Measurements from ENCODE around the gene ALKBH7.
A peak's percentile ranks its signal among the peaks of the same experiment; 100 is the strongest.

- no peak for TF ChIP-seq EP300 (IDR thresholded peaks at IDR 0.05; ENCODE audit: low read depth in 2 of 2, low read length in 2 of 2)
- TF ChIP-seq EP300 (CRISPR knock-in tag; IDR thresholded peaks at IDR 0.05; ENCODE audit: borderline replicate concordance), result no peak; the same call in 1 of the 2 replicates
- TF ChIP-seq KAT8 (CRISPR knock-in tag; IDR thresholded peaks at IDR 0.05), result peak; percentile 93
- TF ChIP-seq ZNF318 (CRISPR knock-in tag; IDR thresholded peaks at IDR 0.05), result no peak
- no peak for TF ChIP-seq ATM (IDR thresholded peaks at IDR 0.05; ENCODE audit: borderline replicate concordance)
- peak; percentile 54 for TF ChIP-seq CTCF (CRISPR knock-in tag; IDR thresholded peaks at IDR 0.05)
- 0 out of 2 replicates have a peak, but pooled peaks have one; percentile 22 for TF ChIP-seq MAZ (IDR thresholded peaks at IDR 0.05; ENCODE audit: borderline replicate concordance, low read depth, low read length)
- peak; percentile 6; the same call in 1 of the 2 replicates for TF ChIP-seq MAZ (CRISPR knock-in tag; IDR thresholded peaks at IDR 0.05; ENCODE audit: low read depth)
- no peak for TF ChIP-seq ZNF639 (CRISPR knock-in tag; conservative IDR thresholded peaks at IDR 0.05)
- peak; percentile 52 to 70; a peak in 3 of 4 replicates for TF ChIP-seq POLR2A (IDR thresholded peaks at IDR 0.05; ENCODE audit: insufficient read depth in 1 of 2, low read depth in 2 of 2, low read length in 2 of 2)
- TF ChIP-seq ZNF280D (CRISPR knock-in tag; IDR thresholded peaks at IDR 0.05), result no peak
- no peak for TF ChIP-seq ZNF737 (CRISPR knock-in tag; IDR thresholded peaks at IDR 0.05; ENCODE audit: borderline replicate concordance)
These were observed 20.7 kb downstream of the ALKBH7 start, which contains the start of gene GTF2F1 for GRCh38 chr19:6393074-6393982.
